WTC11 (cell line): ENCODE measurements around the gene TUBB1. TPM values are rescaled to one million over a fixed set of nuclear protein-coding genes. Genes with fewer than 3 reads are reported as not detected.

Source experiments
- ATAC-seq: fragments of 200-7000 bp; cut with Tn5 transposase; 2 replicates; pipeline ENCODE4 v1.10.0; 2021; ENCODE audit warnings: mild to moderate bottlenecking, moderate library complexity
- CTCF ChIA-PET: fragments of 300-600 bp; sonication (Branson Sonifier 250); formaldehyde crosslinking; loops from one replicate; lab custom pipeline; 2021; ENCODE audit warnings: antibody characterized with exemption; lab: Charles Lee
- POLR2A ChIA-PET: fragments of 350-600 bp; sonication (Branson Sonifier 250); formaldehyde crosslinking; loops from one replicate; lab custom pipeline; 2021; ENCODE audit warnings: antibody characterized with exemption; lab: Charles Lee
- DNase-seq: peaks from one replicate; pipeline ENCODE4 v3.0.0; 2021; ENCODE audit warnings: low spot score
- H3K27ac Mint-ChIP-seq: 2 replicates; pipeline ENCODE4 v1.8.0; 2021; ENCODE audit warnings: mixed read lengths
- H3K27me3 Mint-ChIP-seq: 2 replicates; pipeline ENCODE4 v1.8.0; 2021; ENCODE audit warnings: low read depth, mild to moderate bottlenecking, moderate library complexity, mixed read lengths
- H3K36me3 Mint-ChIP-seq: 2 replicates; pipeline ENCODE4 v1.8.0; 2021; ENCODE audit warnings: mixed read lengths
- H3K4me1 Mint-ChIP-seq: 2 replicates; pipeline ENCODE4 v1.8.0; 2022; ENCODE audit warnings: mixed read lengths
- H3K4me3 Mint-ChIP-seq: 2 replicates; pipeline ENCODE4 v1.8.0; 2021; ENCODE audit warnings: mild to moderate bottlenecking, moderate library complexity, mixed read lengths
- H3K9me3 Mint-ChIP-seq: 2 replicates; pipeline ENCODE4 v1.8.0; 2021; ENCODE audit warnings: mixed read lengths
- ESRRA ChIP-seq: sonication (generic); formaldehyde crosslinking; IDR thresholded peaks from 2 replicates; pipeline ENCODE4 v1.8.1; 2022; ENCODE audit warnings: mild to moderate bottlenecking, missing genetic modification reagents, borderline replicate concordance
- ETV6 ChIP-seq: sonication (generic); formaldehyde crosslinking; IDR thresholded peaks from 2 replicates; pipeline ENCODE4 v1.8.1; 2022; ENCODE audit warnings: mild to moderate bottlenecking, missing genetic modification reagents
- GRHL2 ChIP-seq: fragments of 250-450 bp; sonication (Bioruptor Pico); IDR thresholded peaks from 2 replicates; pipeline ENCODE4 v1.8.0; 2022; ENCODE audit warnings: mild to moderate bottlenecking, moderate library complexity; ENCODE audit not compliant: insufficient replicate concordance, severe bottlenecking
- MYBL2 ChIP-seq: sonication (generic); formaldehyde crosslinking; IDR thresholded peaks from 2 replicates; pipeline ENCODE4 v1.8.1; 2023; ENCODE audit warnings: mild to moderate bottlenecking, moderate library complexity, missing genetic modification reagents
- NFYB ChIP-seq: sonication (generic); formaldehyde crosslinking; conservative IDR thresholded peaks from 2 replicates; pipeline ENCODE4 v1.8.0; 2022; ENCODE audit warnings: low read depth, missing genetic modification reagents
- SMAD4 ChIP-seq: sonication (generic); formaldehyde crosslinking; IDR thresholded peaks from 2 replicates; pipeline ENCODE4 v1.8.0; 2022; ENCODE audit warnings: mild to moderate bottlenecking, missing genetic modification reagents
- SOX15 ChIP-seq: fragments of 250-450 bp; sonication (Bioruptor Pico); IDR thresholded peaks from 2 replicates; pipeline ENCODE4 v1.9.0; 2021; ENCODE audit warnings: mild to moderate bottlenecking
- ZNF138 ChIP-seq: sonication (generic); formaldehyde crosslinking; conservative IDR thresholded peaks from 2 replicates; pipeline ENCODE4 v1.8.1; 2022; ENCODE audit warnings: mild to moderate bottlenecking, moderate library complexity, missing genetic modification reagents
- total RNA-seq: library from RNA; stranded (reverse); gene quantifications from 3 replicates; pipeline ENCODE4 v1.2.3, GENCODE V29; 2021
- TF ChIP-seq, protein P1 (sequence below): fragments of 250-450 bp; sonication (Bioruptor Pico); IDR thresholded peaks from 2 replicates; pipeline ENCODE4 v1.8.0; 2021; ENCODE audit warnings: mild to moderate bottlenecking
- TF ChIP-seq, protein P2 (sequence below): fragments of 250-450 bp; sonication (Bioruptor Pico); IDR thresholded peaks from 2 replicates; pipeline ENCODE4 v1.9.0; 2021; ENCODE audit warnings: mild to moderate bottlenecking
- TF ChIP-seq, protein P3 (sequence below): sonication (generic); formaldehyde crosslinking; IDR thresholded peaks from 2 replicates; pipeline ENCODE4 v1.8.1; 2023; ENCODE audit warnings: mild to moderate bottlenecking, missing genetic modification reagents
- TF ChIP-seq, protein P4 (sequence below): sonication (generic); formaldehyde crosslinking; IDR thresholded peaks from 2 replicates; pipeline ENCODE4 v1.8.0; 2022; ENCODE audit warnings: mild to moderate bottlenecking, missing genetic modification reagents
- TF ChIP-seq, protein P5 (sequence below): fragments of 250-450 bp; sonication (Bioruptor Pico); IDR thresholded peaks from 2 replicates; pipeline ENCODE4 v1.9.0; 2021; ENCODE audit warnings: mild to moderate bottlenecking, borderline replicate concordance
- TF ChIP-seq, protein P6 (sequence below): sonication (generic); formaldehyde crosslinking; IDR thresholded peaks from 2 replicates; pipeline ENCODE4 v1.8.1; 2023; ENCODE audit warnings: mild to moderate bottlenecking, moderate library complexity, missing genetic modification reagents
- TF ChIP-seq, protein P7 (sequence below): sonication (generic); formaldehyde crosslinking; IDR thresholded peaks from 2 replicates; pipeline ENCODE4 v1.8.1; 2023; ENCODE audit warnings: mild to moderate bottlenecking, missing genetic modification reagents, borderline replicate concordance

TUBB1 gene
- total RNA-seq, 1 experiment from 2014 or later, result not detected

DNA sequence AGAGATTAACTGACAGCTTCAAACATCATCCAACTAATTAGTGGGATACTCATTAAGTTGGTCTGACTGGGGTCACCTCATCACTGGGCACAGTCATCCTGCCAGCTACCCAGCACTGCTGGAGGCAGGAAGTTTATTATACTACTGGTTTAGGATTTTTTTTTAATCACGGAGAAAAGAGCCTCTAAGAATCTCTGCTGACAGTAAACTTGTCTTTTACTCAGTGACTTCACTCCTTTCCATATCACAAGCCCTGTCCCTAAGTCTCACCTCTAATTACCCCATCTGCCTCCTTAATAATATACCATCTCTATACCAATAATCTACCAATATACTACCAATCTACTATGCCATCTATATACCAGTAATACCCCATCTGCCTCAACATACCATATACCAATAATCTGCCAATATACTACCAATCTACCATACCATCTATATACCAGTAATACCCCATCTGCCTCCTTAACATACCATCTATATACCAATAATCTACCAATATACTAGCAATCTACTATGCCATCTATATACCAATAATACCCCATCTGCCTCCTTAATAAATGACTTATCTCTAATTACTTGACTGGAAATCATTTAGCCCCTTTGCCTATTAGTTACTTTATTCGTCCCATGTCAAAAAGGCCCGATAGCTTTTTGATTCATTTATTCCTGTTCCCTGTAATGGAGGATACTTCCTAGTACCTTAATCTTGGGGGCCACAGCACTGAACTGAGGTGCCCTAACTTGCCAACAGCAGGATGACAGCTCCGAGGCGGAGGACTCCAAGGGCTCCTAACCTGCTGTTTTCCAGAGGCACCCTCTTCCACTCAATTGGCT lies 7.9 kb downstream of the TUBB1 start (continued):
- TF ChIP-seq, protein P1, sequence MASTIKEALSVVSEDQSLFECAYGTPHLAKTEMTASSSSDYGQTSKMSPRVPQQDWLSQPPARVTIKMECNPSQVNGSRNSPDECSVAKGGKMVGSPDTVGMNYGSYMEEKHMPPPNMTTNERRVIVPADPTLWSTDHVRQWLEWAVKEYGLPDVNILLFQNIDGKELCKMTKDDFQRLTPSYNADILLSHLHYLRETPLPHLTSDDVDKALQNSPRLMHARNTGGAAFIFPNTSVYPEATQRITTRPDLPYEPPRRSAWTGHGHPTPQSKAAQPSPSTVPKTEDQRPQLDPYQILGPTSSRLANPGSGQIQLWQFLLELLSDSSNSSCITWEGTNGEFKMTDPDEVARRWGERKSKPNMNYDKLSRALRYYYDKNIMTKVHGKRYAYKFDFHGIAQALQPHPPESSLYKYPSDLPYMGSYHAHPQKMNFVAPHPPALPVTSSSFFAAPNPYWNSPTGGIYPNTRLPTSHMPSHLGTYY (CRISPR knock-in tag), result no peak
- no peak for TF ChIP-seq NFYB
- TF ChIP-seq SMAD4 (CRISPR knock-in tag), result no peak
- TF ChIP-seq, protein P2, sequence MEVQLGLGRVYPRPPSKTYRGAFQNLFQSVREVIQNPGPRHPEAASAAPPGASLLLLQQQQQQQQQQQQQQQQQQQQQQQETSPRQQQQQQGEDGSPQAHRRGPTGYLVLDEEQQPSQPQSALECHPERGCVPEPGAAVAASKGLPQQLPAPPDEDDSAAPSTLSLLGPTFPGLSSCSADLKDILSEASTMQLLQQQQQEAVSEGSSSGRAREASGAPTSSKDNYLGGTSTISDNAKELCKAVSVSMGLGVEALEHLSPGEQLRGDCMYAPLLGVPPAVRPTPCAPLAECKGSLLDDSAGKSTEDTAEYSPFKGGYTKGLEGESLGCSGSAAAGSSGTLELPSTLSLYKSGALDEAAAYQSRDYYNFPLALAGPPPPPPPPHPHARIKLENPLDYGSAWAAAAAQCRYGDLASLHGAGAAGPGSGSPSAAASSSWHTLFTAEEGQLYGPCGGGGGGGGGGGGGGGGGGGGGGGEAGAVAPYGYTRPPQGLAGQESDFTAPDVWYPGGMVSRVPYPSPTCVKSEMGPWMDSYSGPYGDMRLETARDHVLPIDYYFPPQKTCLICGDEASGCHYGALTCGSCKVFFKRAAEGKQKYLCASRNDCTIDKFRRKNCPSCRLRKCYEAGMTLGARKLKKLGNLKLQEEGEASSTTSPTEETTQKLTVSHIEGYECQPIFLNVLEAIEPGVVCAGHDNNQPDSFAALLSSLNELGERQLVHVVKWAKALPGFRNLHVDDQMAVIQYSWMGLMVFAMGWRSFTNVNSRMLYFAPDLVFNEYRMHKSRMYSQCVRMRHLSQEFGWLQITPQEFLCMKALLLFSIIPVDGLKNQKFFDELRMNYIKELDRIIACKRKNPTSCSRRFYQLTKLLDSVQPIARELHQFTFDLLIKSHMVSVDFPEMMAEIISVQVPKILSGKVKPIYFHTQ (CRISPR knock-in tag), result no peak
- TF ChIP-seq, protein P3, sequence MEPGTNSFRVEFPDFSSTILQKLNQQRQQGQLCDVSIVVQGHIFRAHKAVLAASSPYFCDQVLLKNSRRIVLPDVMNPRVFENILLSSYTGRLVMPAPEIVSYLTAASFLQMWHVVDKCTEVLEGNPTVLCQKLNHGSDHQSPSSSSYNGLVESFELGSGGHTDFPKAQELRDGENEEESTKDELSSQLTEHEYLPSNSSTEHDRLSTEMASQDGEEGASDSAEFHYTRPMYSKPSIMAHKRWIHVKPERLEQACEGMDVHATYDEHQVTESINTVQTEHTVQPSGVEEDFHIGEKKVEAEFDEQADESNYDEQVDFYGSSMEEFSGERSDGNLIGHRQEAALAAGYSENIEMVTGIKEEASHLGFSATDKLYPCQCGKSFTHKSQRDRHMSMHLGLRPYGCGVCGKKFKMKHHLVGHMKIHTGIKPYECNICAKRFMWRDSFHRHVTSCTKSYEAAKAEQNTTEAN (CRISPR knock-in tag), result no peak
- TF ChIP-seq SOX15 (CRISPR knock-in tag), result no peak
- no peak for TF ChIP-seq ETV6
- TF ChIP-seq, protein P4, sequence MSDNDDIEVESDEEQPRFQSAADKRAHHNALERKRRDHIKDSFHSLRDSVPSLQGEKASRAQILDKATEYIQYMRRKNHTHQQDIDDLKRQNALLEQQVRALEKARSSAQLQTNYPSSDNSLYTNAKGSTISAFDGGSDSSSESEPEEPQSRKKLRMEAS, result no peak
- TF ChIP-seq, protein P5, sequence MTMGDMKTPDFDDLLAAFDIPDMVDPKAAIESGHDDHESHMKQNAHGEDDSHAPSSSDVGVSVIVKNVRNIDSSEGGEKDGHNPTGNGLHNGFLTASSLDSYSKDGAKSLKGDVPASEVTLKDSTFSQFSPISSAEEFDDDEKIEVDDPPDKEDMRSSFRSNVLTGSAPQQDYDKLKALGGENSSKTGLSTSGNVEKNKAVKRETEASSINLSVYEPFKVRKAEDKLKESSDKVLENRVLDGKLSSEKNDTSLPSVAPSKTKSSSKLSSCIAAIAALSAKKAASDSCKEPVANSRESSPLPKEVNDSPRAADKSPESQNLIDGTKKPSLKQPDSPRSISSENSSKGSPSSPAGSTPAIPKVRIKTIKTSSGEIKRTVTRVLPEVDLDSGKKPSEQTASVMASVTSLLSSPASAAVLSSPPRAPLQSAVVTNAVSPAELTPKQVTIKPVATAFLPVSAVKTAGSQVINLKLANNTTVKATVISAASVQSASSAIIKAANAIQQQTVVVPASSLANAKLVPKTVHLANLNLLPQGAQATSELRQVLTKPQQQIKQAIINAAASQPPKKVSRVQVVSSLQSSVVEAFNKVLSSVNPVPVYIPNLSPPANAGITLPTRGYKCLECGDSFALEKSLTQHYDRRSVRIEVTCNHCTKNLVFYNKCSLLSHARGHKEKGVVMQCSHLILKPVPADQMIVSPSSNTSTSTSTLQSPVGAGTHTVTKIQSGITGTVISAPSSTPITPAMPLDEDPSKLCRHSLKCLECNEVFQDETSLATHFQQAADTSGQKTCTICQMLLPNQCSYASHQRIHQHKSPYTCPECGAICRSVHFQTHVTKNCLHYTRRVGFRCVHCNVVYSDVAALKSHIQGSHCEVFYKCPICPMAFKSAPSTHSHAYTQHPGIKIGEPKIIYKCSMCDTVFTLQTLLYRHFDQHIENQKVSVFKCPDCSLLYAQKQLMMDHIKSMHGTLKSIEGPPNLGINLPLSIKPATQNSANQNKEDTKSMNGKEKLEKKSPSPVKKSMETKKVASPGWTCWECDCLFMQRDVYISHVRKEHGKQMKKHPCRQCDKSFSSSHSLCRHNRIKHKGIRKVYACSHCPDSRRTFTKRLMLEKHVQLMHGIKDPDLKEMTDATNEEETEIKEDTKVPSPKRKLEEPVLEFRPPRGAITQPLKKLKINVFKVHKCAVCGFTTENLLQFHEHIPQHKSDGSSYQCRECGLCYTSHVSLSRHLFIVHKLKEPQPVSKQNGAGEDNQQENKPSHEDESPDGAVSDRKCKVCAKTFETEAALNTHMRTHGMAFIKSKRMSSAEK, result no peak
- TF ChIP-seq ESRRA (CRISPR knock-in tag), result no peak
- TF ChIP-seq, protein P6, sequence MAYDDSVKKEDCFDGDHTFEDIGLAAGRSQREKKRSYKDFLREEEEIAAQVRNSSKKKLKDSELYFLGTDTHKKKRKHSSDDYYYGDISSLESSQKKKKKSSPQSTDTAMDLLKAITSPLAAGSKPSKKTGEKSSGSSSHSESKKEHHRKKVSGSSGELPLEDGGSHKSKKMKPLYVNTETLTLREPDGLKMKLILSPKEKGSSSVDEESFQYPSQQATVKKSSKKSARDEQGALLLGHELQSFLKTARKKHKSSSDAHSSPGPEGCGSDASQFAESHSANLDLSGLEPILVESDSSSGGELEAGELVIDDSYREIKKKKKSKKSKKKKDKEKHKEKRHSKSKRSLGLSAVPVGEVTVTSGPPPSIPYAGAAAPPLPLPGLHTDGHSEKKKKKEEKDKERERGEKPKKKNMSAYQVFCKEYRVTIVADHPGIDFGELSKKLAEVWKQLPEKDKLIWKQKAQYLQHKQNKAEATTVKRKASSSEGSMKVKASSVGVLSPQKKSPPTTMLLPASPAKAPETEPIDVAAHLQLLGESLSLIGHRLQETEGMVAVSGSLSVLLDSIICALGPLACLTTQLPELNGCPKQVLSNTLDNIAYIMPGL (CRISPR knock-in tag), result no peak
- TF ChIP-seq GRHL2 (CRISPR knock-in tag), result no peak

DNA sequence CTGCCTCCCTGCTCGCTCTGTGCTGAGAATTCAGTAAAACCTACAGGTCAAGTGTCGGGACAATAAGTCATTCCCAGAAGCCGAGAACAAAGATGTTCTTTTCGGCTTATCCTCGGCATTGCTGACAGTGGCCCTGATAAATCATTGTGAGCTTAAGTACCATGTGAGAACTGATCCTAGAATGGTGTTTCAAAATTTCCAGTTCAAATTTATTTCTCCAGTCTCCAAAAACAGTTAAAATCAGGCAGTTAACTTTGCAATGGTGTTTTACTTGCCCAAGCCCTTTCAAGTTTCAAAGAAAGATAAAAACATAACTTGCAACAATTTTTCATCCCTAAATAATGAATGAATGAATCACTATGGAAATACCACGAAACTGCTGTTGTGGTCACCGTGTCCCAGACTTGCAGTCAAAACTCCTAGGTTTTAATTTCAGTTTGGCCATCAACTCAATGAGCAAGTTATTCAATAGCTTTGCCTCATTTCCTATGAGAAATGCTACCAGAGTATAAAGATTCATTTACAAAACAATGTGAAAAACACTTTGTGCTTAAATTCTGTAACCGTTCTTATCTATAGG lies 8.6 kb downstream of the TUBB1 start:
- ChIA-PET POLR2A (no interaction called here), CTCF (interaction anchor here (0.6 kb wide), 1 partner anchor 60 kb away, joined by 4 read pairs; no protein-coding TSS in a partner anchor)
- no peaks in the 10 kb centered on the region for H3K9me3 Mint-ChIP-seq
- peaks cover 80% of the 10 kb centered on the region for H3K27me3 Mint-ChIP-seq
- no peak overlapping the region for H3K4me3 Mint-ChIP-seq
- H3K36me3 Mint-ChIP-seq, result peaks cover 72% of the 10 kb centered on the region
- H3K4me1 Mint-ChIP-seq, result peaks cover 44% of the 10 kb centered on the region
- ATAC-seq (no peak), DNase-seq (no peak)
- H3K27ac Mint-ChIP-seq, result no peak overlapping the region
- TF ChIP-seq ZNF138 (CRISPR knock-in tag) (no peak), MYBL2 (CRISPR knock-in tag) (no peak)
- TF ChIP-seq, protein P2 (CRISPR knock-in tag), result no peak
- TF ChIP-seq, protein P7, sequence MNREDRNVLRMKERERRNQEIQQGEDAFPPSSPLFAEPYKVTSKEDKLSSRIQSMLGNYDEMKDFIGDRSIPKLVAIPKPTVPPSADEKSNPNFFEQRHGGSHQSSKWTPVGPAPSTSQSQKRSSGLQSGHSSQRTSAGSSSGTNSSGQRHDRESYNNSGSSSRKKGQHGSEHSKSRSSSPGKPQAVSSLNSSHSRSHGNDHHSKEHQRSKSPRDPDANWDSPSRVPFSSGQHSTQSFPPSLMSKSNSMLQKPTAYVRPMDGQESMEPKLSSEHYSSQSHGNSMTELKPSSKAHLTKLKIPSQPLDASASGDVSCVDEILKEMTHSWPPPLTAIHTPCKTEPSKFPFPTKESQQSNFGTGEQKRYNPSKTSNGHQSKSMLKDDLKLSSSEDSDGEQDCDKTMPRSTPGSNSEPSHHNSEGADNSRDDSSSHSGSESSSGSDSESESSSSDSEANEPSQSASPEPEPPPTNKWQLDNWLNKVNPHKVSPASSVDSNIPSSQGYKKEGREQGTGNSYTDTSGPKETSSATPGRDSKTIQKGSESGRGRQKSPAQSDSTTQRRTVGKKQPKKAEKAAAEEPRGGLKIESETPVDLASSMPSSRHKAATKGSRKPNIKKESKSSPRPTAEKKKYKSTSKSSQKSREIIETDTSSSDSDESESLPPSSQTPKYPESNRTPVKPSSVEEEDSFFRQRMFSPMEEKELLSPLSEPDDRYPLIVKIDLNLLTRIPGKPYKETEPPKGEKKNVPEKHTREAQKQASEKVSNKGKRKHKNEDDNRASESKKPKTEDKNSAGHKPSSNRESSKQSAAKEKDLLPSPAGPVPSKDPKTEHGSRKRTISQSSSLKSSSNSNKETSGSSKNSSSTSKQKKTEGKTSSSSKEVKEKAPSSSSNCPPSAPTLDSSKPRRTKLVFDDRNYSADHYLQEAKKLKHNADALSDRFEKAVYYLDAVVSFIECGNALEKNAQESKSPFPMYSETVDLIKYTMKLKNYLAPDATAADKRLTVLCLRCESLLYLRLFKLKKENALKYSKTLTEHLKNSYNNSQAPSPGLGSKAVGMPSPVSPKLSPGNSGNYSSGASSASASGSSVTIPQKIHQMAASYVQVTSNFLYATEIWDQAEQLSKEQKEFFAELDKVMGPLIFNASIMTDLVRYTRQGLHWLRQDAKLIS (CRISPR knock-in tag), result no peak
